ENCODE measurements around the gene RAD18.

DNA sequence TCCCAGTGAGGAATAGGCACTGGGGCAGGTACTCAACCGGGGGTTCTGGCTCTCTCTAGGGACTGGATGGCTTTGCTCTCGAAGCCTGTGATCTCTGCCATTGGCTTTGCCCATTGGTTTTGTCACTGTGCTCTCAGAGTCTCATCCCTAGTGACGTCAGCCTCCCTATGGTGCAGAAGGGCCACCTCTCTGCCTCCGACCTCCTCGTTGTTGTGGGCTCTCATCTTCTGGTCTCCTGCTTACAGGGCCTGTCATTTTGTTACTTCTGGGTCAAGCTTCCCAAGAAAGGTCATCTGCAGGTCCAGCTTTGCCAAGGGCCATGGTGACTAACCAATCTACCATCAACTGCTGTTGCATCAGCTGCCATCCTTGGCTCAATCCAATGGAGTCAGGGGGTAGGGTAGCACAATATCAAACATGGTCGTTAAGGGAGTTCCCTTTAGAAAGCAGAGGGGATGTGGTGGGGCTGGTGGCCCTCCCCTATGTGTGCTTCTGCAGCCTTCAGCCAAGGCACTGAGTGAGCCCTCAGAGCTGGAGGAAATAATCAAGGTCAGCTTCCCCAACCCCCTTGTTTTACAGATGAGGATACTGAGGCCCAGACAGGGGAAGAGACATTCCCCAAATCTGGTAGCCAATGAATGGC is 13.4 kb upstream of the RAD18 start:
- TF ChIP-seq, protein P1, sequence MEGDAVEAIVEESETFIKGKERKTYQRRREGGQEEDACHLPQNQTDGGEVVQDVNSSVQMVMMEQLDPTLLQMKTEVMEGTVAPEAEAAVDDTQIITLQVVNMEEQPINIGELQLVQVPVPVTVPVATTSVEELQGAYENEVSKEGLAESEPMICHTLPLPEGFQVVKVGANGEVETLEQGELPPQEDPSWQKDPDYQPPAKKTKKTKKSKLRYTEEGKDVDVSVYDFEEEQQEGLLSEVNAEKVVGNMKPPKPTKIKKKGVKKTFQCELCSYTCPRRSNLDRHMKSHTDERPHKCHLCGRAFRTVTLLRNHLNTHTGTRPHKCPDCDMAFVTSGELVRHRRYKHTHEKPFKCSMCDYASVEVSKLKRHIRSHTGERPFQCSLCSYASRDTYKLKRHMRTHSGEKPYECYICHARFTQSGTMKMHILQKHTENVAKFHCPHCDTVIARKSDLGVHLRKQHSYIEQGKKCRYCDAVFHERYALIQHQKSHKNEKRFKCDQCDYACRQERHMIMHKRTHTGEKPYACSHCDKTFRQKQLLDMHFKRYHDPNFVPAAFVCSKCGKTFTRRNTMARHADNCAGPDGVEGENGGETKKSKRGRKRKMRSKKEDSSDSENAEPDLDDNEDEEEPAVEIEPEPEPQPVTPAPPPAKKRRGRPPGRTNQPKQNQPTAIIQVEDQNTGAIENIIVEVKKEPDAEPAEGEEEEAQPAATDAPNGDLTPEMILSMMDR (IDR thresholded peaks at IDR 0.05; ENCODE audit: poor library complexity), result no peak
- no peak for TF ChIP-seq EZH2 (IDR thresholded peaks at IDR 0.05; ENCODE audit: borderline replicate concordance)

All from hepatocyte (in vitro differentiated cells).